HCT116 (cell line): Measurements from ENCODE around the gene ACTG1. TPM values are rescaled to one million over a fixed set of nuclear protein-coding genes. Genes with fewer than 3 reads are reported as not detected.

Source experiments
- ATAC-seq: fragments of 200-7000 bp; cut with Tn5 transposase; 2 replicates; pipeline ENCODE4 v1.9.1; 2020; ENCODE audit warnings: mild to moderate bottlenecking, moderate library complexity
- BruUV-seq: library from RNA; stranded (reverse); fragments of 400-500 nt; replicated peaks from 2 replicates; lab custom pipeline; 2021; lab: Mats Ljungman, UMichigan
- CTCF ChIA-PET: fragments of 300-600 bp; sonication (Branson Sonifier 250); formaldehyde crosslinking; loops from one replicate; lab custom pipeline; 2021; ENCODE audit warnings: antibody characterized with exemption; lab: Charles Lee
- POLR2A ChIA-PET: fragments of 300-600, 350-600 bp; sonication (Branson Sonifier 250); formaldehyde crosslinking; loops from one replicate; lab custom pipeline; 2021; ENCODE audit warnings: antibody characterized with exemption; lab: Charles Lee
- RAD21 ChIA-PET, 2 experiments: fragments of 300-600 bp; sonication (Branson Sonifier 250); formaldehyde crosslinking; loops; one replicate each; lab custom pipeline; 2023; ENCODE audit warnings: low total read pairs in 2 of 2; ENCODE audit not compliant: uncharacterized antibody in 2 of 2, unreplicated experiment in 2 of 2, low non-redundant PET in 1 of 2; lab: Charles Lee
- DNase-seq: peaks from one replicate; pipeline ENCODE4 v3.0.0-alpha.2; 2010; ENCODE audit warnings: low read depth, low spot score
- H2AFZ ChIP-seq: fragments of 200-600 bp; shearing (Covaris generic), sonication (generic); 2 replicates; pipeline ENCODE4 v1.6.1; 2017; ENCODE audit warnings: low read depth, mixed run types, mixed read lengths, antibody characterized with exemption, low read length; ENCODE audit not compliant: poor library complexity, severe bottlenecking
- H3K27ac ChIP-seq: 2 replicates; pipeline ENCODE4 v1.5.1; 2012; ENCODE audit warnings: low read depth, low read length
- H3K27me3 ChIP-seq: fragments of 200-600 bp; sonication (generic); 2 replicates; pipeline ENCODE4 v1.6.1; 2016; ENCODE audit warnings: mixed run types, low read length, mixed read lengths; ENCODE audit not compliant: insufficient read depth
- H3K36me3 ChIP-seq, 2 experiments: fragments of 200-500 bp in 1 of 2; fragments of 200-600 bp in 1 of 2; sonication (Bioruptor generic) in 1 of 2; sonication (generic) in 1 of 2; 2 replicates each; pipeline versions ENCODE4 v1.5.1 to v1.6.1; 2014 to 2016; ENCODE audit warnings: low read length in 2 of 2, inconsistent platforms in 1 of 2, mixed read lengths in 1 of 2, mixed run types in 1 of 2; ENCODE audit not compliant: insufficient read depth in 2 of 2, control insufficient read depth in 1 of 2
- H3K4me1 ChIP-seq, 2 experiments: fragments of 200-600 bp in 1 of 2; sonication (generic) in 1 of 2; 2 replicates each; pipeline versions ENCODE4 v1.5.1 to v1.6.1; 2012 to 2017; ENCODE audit warnings: low read length in 2 of 2, inconsistent platforms in 1 of 2, mild to moderate bottlenecking in 1 of 2, mixed read lengths in 1 of 2, mixed run types in 1 of 2, moderate library complexity in 1 of 2; ENCODE audit not compliant: insufficient read depth in 2 of 2, control insufficient read depth in 1 of 2
- H3K4me2 ChIP-seq: fragments of 200-600 bp; sonication (generic); 2 replicates; pipeline ENCODE4 v1.6.1; 2017; ENCODE audit warnings: mixed run types, low read length, mixed read lengths
- H3K4me3 ChIP-seq, 2 experiments: fragments of 200-600 bp in 1 of 2; sonication (generic) in 1 of 2; replicated peaks in 1 of 2; 2 replicates each; pipeline ENCODE4 v1.5.1; 2011 to 2016; ENCODE audit warnings: low read length in 2 of 2, control low read depth in 1 of 2, low read depth in 1 of 2, mild to moderate bottlenecking in 1 of 2, mixed read lengths in 1 of 2, mixed run types in 1 of 2
- H3K79me2 ChIP-seq: fragments of 200-600 bp; sonication (generic); 2 replicates; pipeline ENCODE4 v1.6.1; 2017; ENCODE audit warnings: mild to moderate bottlenecking, mixed run types, low read length, moderate library complexity, mixed read lengths; ENCODE audit not compliant: insufficient read depth
- H3K9ac ChIP-seq: fragments of 200-600 bp; sonication (generic); 2 replicates; pipeline ENCODE4 v1.6.1; 2016; ENCODE audit warnings: low read length, mixed read lengths
- H3K9me2 ChIP-seq: fragments of 200-600 bp; sonication (generic), shearing (Covaris generic); 2 replicates; pipeline ENCODE4 v1.6.1; 2017; ENCODE audit warnings: mixed run types, mild to moderate bottlenecking, moderate library complexity; ENCODE audit not compliant: insufficient read depth
- H3K9me3 ChIP-seq, 2 experiments: fragments of 200-500 bp in 1 of 2; fragments of 200-600 bp in 1 of 2; sonication (Bioruptor generic) in 1 of 2; sonication (generic) in 1 of 2; 2 replicates each; pipeline ENCODE4 v1.6.1; 2014 to 2017; ENCODE audit warnings: low read length in 2 of 2, mixed read lengths in 2 of 2, inconsistent platforms in 1 of 2, low read depth in 1 of 2, mild to moderate bottlenecking in 1 of 2, mixed run types in 1 of 2, moderate library complexity in 1 of 2; ENCODE audit not compliant: control insufficient read depth in 1 of 2, insufficient read depth in 1 of 2
- H4K20me1 ChIP-seq: fragments of 200-600 bp; sonication (generic), shearing (Covaris generic); 2 replicates; pipeline ENCODE4 v1.6.1; 2017; ENCODE audit warnings: mixed run types, mild to moderate bottlenecking, moderate library complexity; ENCODE audit not compliant: insufficient read depth
- CBX3 ChIP-seq: IDR thresholded peaks from 2 replicates; pipeline ENCODE4 v1.6.1; 2012; ENCODE audit warnings: low read depth
- CTCF ChIP-seq, 3 experiments: fragments of 200-600 bp in 1 of 3; sonication (generic) in 1 of 3; IDR thresholded peaks in 2 of 3; conservative IDR thresholded peaks in 1 of 3; 2 replicates each; pipeline ENCODE4 v1.5.1; 2012 to 2017; ENCODE audit warnings: low read depth in 2 of 3, low read length in 2 of 3, antibody characterized with exemption in 1 of 3, borderline replicate concordance in 1 of 3, control low read depth in 1 of 3, mild to moderate bottlenecking in 1 of 3, mixed read lengths in 1 of 3, mixed run types in 1 of 3, moderate library complexity in 1 of 3; ENCODE audit not compliant: insufficient read depth in 1 of 3
- EGR1 ChIP-seq: IDR thresholded peaks from 2 replicates; pipeline ENCODE4 v1.6.1; 2012; ENCODE audit warnings: low read depth
- EZH2 ChIP-seq: fragments of 200-600 bp; sonication (generic); IDR thresholded peaks from 2 replicates; pipeline ENCODE4 v1.6.1; 2017; ENCODE audit warnings: antibody characterized with exemption, mixed run types
- EZH2phosphoT487 ChIP-seq: fragments of 200-600 bp; IDR thresholded peaks from 2 replicates; pipeline ENCODE4 v1.6.1; 2018; ENCODE audit warnings: antibody characterized with exemption, borderline replicate concordance
- FOSL1 ChIP-seq: IDR thresholded peaks from 2 replicates; pipeline ENCODE4 v1.6.1; 2012; ENCODE audit warnings: low read depth
- JUND ChIP-seq: IDR thresholded peaks from 2 replicates; pipeline ENCODE4 v1.6.1; 2012
- POLR2A ChIP-seq: IDR thresholded peaks from 2 replicates; pipeline ENCODE4 v1.7.0; 2011; ENCODE audit warnings: borderline replicate concordance; ENCODE audit not compliant: insufficient read depth, insufficient read length; ENCODE audit errors: extremely low read depth
- POLR2AphosphoS5 ChIP-seq: IDR thresholded peaks from 2 replicates; pipeline ENCODE4 v1.6.1; 2011; ENCODE audit warnings: mild to moderate bottlenecking, low read depth, low read length, moderate library complexity
- RAD21 ChIP-seq: IDR thresholded peaks from 2 replicates; pipeline ENCODE4 v1.6.1; 2012; ENCODE audit warnings: low read depth, mild to moderate bottlenecking
- SIN3A ChIP-seq: IDR thresholded peaks from 2 replicates; pipeline ENCODE4 v1.6.1; 2012; ENCODE audit warnings: low read depth
- SP1 ChIP-seq: IDR thresholded peaks from 2 replicates; pipeline ENCODE4 v1.6.1; 2012; ENCODE audit warnings: low read depth
- SRF ChIP-seq: IDR thresholded peaks from 2 replicates; pipeline ENCODE4 v1.6.1; 2012; ENCODE audit warnings: low read depth
- YY1 ChIP-seq: IDR thresholded peaks from 2 replicates; pipeline ENCODE4 v1.6.1; 2011; ENCODE audit warnings: low read length, low read depth, moderate library complexity, mild to moderate bottlenecking; ENCODE audit not compliant: insufficient replicate concordance; ENCODE audit errors: extremely low read depth
- ZBTB33 ChIP-seq: IDR thresholded peaks from 2 replicates; pipeline ENCODE4 v1.6.1; 2011; ENCODE audit warnings: mild to moderate bottlenecking, low read length, moderate library complexity; ENCODE audit not compliant: insufficient replicate concordance; ENCODE audit errors: extremely low read depth
- ZNF274 ChIP-seq: fragments of 200-500 bp; sonication (Bioruptor generic); IDR thresholded peaks from 2 replicates; pipeline ENCODE4 v1.6.1; 2014; ENCODE audit warnings: mild to moderate bottlenecking, low read depth, low read length, inconsistent platforms
- intact Hi-C: fragments of 100-400 bp; cut with micrococcal nuclease; formaldehyde crosslinking; loops from 2 replicates; pipeline ENCODE4 v1.10.0; 2022
- total RNA-seq: library from RNA; stranded (reverse); gene quantifications from one replicate; pipeline ENCODE4 v1.2.1, GENCODE V29; 2021; ENCODE audit not compliant: unreplicated experiment

ACTG1 gene
- total RNA-seq, 1 experiment from 2014 or later = 6,223 TPM

- intact Hi-C loops = loop anchor here (10.0 kb wide), 1 partner anchor 137 kb away; no protein-coding TSS in a partner anchor
Measured at GRCh38 chr17:81557276-81558114, 44.9 kb upstream of the ACTG1 start.

GRCh38 chr17:81556863-81557262 lies 44.3 kb upstream of the ACTG1 start:
- Histone ChIP-seq H3K36me3 (peaks cover 28 to 35% of the 10 kb centered on the region in 2 experiments), H3K4me3 (no peak overlapping the region), H3K4me2 (peak overlapping the region; percentile 34), H4K20me1 (no peaks in the 10 kb centered on the region), H3K9me2 (no peaks in the 10 kb centered on the region), H3K9me3 (no peaks in the 10 kb centered on the region), H3K9ac (no peak overlapping the region), H3K27ac (peak overlapping the region; percentile 20; the same call in 1 of the 2 replicates), H2AFZ (no peak overlapping the region), H3K27me3 (no peaks in the 10 kb centered on the region), H3K79me2 (peaks cover 2% of the 10 kb centered on the region; the same call in 1 of the 2 replicates), H3K4me1 (peaks cover 11 to 38% of the 10 kb centered on the region in 2 experiments)
- RAD21 ChIA-PET = no interaction called here
- no TSS peak for BruUV-seq
- intact Hi-C loops = loop anchor here (10.0 kb wide), 1 partner anchor 138 kb away; no protein-coding TSS in a partner anchor
- CTCF ChIA-PET = no interaction called here
- DNase-seq = no peak
- no peak for TF ChIP-seq EGR1
- TF ChIP-seq CTCF (IDR thresholded peaks at IDR 0.05 in 2 of 3, conservative IDR thresholded peaks at IDR 0.05 in 1 of 3; ENCODE audit: borderline replicate concordance in 1 of 3, insufficient read depth in 1 of 3, low read depth in 2 of 3, low read length in 2 of 3) = no peak
- no peak for TF ChIP-seq SRF
- TF ChIP-seq FOSL1 = no peak
- no peak for TF ChIP-seq ZBTB33
- no peak for TF ChIP-seq SIN3A
- no peak for TF ChIP-seq RAD21
- no peak for TF ChIP-seq EZH2
- TF ChIP-seq YY1 = no peak
- no peak for TF ChIP-seq ZNF274
- TF ChIP-seq CBX3 = no peak
- no peak for TF ChIP-seq POLR2A
- TF ChIP-seq SP1 = no peak
- TF ChIP-seq JUND = no peak
- no peak for TF ChIP-seq EZH2phosphoT487
- ATAC-seq = no peak
- POLR2A ChIA-PET = no interaction called here

More at GRCh38 chr17:81557276-81558114, 44.9 kb upstream of the ACTG1 start:
- no peaks in the 10 kb centered on the region for H3K9me2 ChIP-seq
- H3K79me2 ChIP-seq = no peaks in the 10 kb centered on the region; the same call in 1 of the 2 replicates
- H2AFZ ChIP-seq = no peak overlapping the region
- ATAC-seq (no peak), DNase-seq (no peak)
- H3K4me2 ChIP-seq = no peak overlapping the region
- no peak overlapping the region for H3K4me3 ChIP-seq
- POLR2A ChIA-PET = interaction anchor here (1.1 kb wide), 1 partner anchor 9 kb away, joined by 4 read pairs; no protein-coding TSS in a partner anchor
- peaks cover 28 to 41% of the 10 kb centered on the region in 2 experiments for H3K36me3 ChIP-seq
- CTCF ChIA-PET = no interaction called here
- H4K20me1 ChIP-seq = no peaks in the 10 kb centered on the region
- H3K9me3 ChIP-seq = no peaks in the 10 kb centered on the region
- BruUV-seq = no TSS peak
- H3K4me1 ChIP-seq = peaks cover 11 to 38% of the 10 kb centered on the region in 2 experiments
- TF ChIP-seq POLR2AphosphoS5 (peak; percentile 39; the same call in 1 of the 2 replicates), SIN3A (no peak)
- TF ChIP-seq, all 23 proteins: peak for 1
- no peaks in the 10 kb centered on the region for H3K27me3 ChIP-seq
- H3K27ac ChIP-seq = peak overlapping the region; percentile 20; the same call in 1 of the 2 replicates
- RAD21 ChIA-PET = no interaction called here
- no peak overlapping the region for H3K9ac ChIP-seq
